Measurements from ENCODE around the gene LGALS3.

DNA sequence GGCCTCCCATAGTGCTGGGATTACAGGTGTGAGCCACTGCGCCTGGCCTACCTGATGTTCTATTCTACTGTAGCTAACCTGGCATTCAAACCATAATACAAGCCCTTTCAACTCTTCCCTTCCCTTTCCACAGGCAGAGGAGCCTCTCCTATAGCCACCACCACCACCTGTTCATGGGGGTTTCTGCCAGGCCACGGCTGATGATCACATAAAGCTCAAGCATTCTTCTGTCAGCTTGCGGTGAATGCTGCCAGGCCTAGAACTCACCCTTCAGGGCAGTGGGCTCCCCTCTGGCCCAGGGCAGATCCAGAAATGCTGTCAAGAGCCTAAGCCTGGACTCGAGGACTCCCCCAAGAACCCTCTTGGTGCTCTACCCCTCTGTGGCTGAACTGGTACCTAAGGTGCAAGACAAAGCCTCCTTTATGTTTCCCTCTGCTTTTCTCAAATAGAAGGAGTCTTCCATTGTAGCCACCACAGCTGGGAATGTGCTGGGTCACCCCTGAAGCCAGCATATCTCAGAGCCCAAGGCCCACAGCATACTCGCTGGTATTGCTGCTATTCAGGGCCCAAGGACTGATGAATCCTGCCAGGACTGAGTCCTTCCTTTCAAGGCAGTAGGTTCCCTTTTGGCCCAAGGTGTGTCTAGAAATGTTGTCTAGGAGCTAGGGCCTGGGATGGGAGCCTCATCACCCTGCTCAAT, 65.8 kb downstream of the LGALS3 start:
- TF ChIP-seq CREB1 (IDR thresholded peaks at IDR 0.05; ENCODE audit: low read depth) (no peak), RAD21 (IDR thresholded peaks at IDR 0.05; ENCODE audit: low read depth) (no peak), TCF12 (IDR thresholded peaks at IDR 0.05; ENCODE audit: low read depth) (no peak), FOXM1 (IDR thresholded peaks at IDR 0.05; ENCODE audit: borderline replicate concordance, low read depth) (no peak), ZBTB7A (IDR thresholded peaks at IDR 0.05; ENCODE audit: low read depth) (no peak), YY1 (IDR thresholded peaks at IDR 0.05; ENCODE audit: low read depth) (no peak), TAF1 (IDR thresholded peaks at IDR 0.05; ENCODE audit: low read depth) (no peak), EP300 (IDR thresholded peaks at IDR 0.05; ENCODE audit: borderline replicate concordance) (no peak), CEBPB (IDR thresholded peaks at IDR 0.05) (no peak)
- TF ChIP-seq, protein P1, sequence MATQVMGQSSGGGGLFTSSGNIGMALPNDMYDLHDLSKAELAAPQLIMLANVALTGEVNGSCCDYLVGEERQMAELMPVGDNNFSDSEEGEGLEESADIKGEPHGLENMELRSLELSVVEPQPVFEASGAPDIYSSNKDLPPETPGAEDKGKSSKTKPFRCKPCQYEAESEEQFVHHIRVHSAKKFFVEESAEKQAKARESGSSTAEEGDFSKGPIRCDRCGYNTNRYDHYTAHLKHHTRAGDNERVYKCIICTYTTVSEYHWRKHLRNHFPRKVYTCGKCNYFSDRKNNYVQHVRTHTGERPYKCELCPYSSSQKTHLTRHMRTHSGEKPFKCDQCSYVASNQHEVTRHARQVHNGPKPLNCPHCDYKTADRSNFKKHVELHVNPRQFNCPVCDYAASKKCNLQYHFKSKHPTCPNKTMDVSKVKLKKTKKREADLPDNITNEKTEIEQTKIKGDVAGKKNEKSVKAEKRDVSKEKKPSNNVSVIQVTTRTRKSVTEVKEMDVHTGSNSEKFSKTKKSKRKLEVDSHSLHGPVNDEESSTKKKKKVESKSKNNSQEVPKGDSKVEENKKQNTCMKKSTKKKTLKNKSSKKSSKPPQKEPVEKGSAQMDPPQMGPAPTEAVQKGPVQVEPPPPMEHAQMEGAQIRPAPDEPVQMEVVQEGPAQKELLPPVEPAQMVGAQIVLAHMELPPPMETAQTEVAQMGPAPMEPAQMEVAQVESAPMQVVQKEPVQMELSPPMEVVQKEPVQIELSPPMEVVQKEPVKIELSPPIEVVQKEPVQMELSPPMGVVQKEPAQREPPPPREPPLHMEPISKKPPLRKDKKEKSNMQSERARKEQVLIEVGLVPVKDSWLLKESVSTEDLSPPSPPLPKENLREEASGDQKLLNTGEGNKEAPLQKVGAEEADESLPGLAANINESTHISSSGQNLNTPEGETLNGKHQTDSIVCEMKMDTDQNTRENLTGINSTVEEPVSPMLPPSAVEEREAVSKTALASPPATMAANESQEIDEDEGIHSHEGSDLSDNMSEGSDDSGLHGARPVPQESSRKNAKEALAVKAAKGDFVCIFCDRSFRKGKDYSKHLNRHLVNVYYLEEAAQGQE (IDR thresholded peaks at IDR 0.05; ENCODE audit: low read depth), result no peak
- TF ChIP-seq, protein P2, sequence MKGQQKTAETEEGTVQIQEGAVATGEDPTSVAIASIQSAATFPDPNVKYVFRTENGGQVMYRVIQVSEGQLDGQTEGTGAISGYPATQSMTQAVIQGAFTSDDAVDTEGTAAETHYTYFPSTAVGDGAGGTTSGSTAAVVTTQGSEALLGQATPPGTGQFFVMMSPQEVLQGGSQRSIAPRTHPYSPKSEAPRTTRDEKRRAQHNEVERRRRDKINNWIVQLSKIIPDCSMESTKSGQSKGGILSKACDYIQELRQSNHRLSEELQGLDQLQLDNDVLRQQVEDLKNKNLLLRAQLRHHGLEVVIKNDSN (IDR thresholded peaks at IDR 0.05), result no peak
- TF ChIP-seq, protein P3, sequence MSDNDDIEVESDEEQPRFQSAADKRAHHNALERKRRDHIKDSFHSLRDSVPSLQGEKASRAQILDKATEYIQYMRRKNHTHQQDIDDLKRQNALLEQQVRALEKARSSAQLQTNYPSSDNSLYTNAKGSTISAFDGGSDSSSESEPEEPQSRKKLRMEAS (IDR thresholded peaks at IDR 0.05), result no peak

All from Ishikawa (cell line).